ENCODE data around the gene LARP1B.

DNA sequence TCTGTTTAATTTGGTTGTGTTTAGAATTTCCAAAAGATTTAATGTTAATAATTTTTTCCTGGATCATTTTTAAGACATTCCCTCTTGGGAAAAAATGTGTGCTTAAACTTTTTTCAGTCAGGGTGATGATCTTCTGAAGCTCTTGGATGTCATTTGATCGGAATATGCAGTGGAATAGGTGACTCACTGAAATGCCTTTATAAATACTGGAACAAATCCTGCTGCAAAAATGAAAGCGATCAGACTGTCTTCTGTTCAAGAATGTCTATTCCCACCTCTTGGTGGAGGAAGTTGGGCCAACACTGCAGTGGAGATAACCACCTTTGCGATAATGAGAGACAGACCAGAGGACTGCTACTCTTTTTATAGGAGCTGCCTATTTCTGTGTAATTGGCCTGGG is 46.7 kb downstream of the LARP1B start:
- TF ChIP-seq, protein P1, sequence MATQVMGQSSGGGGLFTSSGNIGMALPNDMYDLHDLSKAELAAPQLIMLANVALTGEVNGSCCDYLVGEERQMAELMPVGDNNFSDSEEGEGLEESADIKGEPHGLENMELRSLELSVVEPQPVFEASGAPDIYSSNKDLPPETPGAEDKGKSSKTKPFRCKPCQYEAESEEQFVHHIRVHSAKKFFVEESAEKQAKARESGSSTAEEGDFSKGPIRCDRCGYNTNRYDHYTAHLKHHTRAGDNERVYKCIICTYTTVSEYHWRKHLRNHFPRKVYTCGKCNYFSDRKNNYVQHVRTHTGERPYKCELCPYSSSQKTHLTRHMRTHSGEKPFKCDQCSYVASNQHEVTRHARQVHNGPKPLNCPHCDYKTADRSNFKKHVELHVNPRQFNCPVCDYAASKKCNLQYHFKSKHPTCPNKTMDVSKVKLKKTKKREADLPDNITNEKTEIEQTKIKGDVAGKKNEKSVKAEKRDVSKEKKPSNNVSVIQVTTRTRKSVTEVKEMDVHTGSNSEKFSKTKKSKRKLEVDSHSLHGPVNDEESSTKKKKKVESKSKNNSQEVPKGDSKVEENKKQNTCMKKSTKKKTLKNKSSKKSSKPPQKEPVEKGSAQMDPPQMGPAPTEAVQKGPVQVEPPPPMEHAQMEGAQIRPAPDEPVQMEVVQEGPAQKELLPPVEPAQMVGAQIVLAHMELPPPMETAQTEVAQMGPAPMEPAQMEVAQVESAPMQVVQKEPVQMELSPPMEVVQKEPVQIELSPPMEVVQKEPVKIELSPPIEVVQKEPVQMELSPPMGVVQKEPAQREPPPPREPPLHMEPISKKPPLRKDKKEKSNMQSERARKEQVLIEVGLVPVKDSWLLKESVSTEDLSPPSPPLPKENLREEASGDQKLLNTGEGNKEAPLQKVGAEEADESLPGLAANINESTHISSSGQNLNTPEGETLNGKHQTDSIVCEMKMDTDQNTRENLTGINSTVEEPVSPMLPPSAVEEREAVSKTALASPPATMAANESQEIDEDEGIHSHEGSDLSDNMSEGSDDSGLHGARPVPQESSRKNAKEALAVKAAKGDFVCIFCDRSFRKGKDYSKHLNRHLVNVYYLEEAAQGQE (IDR thresholded peaks at IDR 0.05; ENCODE audit: insufficient read depth in 1 of 2, low read depth in 2 of 2, low read length in 1 of 2): no peak
- TF ChIP-seq, protein P2, sequence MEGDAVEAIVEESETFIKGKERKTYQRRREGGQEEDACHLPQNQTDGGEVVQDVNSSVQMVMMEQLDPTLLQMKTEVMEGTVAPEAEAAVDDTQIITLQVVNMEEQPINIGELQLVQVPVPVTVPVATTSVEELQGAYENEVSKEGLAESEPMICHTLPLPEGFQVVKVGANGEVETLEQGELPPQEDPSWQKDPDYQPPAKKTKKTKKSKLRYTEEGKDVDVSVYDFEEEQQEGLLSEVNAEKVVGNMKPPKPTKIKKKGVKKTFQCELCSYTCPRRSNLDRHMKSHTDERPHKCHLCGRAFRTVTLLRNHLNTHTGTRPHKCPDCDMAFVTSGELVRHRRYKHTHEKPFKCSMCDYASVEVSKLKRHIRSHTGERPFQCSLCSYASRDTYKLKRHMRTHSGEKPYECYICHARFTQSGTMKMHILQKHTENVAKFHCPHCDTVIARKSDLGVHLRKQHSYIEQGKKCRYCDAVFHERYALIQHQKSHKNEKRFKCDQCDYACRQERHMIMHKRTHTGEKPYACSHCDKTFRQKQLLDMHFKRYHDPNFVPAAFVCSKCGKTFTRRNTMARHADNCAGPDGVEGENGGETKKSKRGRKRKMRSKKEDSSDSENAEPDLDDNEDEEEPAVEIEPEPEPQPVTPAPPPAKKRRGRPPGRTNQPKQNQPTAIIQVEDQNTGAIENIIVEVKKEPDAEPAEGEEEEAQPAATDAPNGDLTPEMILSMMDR (IDR thresholded peaks at IDR 0.05): no peak
- no peak for TF ChIP-seq POLR2AphosphoS5 (IDR thresholded peaks at IDR 0.05; ENCODE audit: low read depth, low read length)

Data from Panc1 (cell line).